IPS-NIHi7 (cell line): Measurements from ENCODE around the gene ARL17B.
A peak's percentile ranks its signal among the peaks of the same experiment; 100 is the strongest.
"Not testable (repeated sequence)": the region's sequence is repeated elsewhere in the genome, so short reads cannot be mapped to it uniquely, and the experiment has no call there.

Source experiments
- DNase-seq: peaks from one replicate; pipeline ENCODE4 v3.0.0; 2012; ENCODE audit warnings: mixed read lengths; ENCODE audit errors: extremely low spot score

ARL17B gene

DNA sequence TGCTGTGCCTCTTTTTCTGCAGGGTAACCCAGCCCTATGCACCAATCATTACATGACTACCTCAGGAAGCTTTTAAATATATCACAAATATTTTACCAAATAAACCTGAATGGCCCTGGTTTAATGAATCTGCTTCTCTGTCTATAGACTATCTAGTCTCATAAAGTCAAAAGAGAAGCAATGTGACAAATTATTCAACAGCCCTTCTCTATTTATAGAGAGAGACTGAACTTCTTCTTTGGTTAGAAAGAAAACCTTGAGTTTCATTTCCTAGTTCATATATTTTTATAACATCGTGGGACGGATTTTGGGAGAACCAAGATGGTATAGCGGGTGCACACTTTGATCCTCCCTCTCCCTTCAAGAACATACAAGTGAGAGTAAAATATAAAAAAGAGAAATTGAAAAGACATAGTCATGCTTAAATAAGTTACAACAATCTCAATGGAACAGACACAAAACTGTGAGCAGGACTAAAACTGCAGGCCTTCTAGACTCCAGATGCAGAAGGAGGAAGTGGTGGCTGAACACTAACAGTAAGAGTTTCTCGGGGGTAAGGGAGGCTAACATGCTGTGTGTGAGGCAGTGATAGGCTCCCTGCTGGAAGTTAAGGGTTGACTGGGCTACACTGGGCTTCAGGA lies 70.5 kb downstream of the ARL17B start:
- not testable (repeated sequence) for DNase-seq

DNA sequence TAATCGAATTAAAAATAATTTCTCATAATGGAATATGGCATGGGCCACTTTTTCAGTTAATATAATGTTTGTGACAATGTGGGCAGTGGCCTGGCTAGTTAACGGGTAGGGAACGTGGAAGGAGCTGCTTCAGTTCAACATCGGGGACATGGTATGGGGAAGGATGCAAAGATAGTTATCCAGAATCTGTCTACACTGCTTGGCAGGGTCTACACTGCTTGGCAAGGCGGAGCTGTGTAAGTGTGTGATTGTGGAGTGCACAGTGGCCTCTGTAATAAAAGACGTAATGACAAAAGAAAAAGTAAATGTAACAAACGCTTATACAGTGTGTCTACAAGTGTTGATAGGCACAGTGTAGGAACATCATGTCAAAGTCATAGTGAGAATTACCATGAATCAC lies 74.0 kb downstream of the ARL17B start:
- DNase-seq = not testable (repeated sequence)

DNA sequence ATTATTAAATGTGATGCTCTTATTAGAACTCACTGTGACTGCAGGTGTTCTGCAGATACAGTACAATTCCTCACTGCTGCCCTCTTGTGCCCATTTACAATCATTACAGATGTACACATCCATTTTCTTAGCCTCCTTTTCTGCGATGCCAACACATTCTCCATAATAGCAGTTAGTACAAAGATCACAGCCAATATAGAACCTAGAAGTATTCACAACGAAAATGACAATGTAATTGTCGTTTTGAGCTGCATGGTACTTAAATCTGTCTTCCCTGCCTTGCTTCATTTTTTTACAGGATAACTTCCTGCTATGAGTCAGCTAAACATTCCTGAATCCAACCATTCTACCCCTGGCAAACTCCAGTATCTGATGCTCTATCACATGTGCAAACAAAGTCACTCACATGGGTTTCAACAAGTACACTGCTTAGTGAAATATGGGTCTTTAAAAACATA lies 74.8 kb downstream of the ARL17B start:
- peak; percentile 67 for DNase-seq

DNA sequence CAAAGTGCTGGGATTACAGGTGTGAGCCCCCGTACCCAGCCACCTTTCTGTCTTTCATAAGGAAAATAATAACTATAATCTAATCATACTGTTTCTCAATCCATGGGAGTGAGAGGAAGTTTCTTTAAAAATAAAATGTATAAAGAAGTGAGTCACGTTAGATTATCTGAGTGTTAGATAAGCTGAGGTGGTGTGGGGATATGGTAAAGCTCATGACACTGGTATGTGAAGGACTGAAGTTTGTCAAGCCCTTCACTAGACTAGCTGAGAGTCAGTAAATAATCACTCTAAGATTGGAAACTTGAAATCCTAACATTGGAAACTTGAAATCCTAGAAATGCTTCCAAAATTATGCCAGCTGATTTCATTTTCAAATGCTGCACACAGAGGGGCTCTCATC lies 76.1 kb downstream of the ARL17B start:
- not testable (repeated sequence) for DNase-seq

DNA sequence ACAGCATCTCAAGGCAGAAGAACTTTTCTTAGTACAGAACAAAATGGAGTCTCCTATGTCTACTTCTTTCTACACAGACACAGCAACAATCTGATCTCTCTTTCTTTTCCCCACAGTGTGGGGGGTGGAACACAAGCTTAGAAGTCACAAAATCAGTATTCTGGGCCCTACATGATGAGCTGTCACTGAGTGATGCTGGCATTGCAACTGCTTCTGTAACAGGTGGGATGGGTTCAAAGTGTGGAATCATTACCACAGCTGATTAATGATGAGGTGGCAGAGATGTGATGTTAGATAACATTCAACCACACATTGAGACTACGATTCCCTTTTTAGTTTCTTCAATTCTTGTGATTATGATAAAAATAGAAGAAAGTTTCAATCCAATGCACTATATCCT lies 77.1 kb downstream of the ARL17B start:
- not testable (repeated sequence) for DNase-seq

DNA sequence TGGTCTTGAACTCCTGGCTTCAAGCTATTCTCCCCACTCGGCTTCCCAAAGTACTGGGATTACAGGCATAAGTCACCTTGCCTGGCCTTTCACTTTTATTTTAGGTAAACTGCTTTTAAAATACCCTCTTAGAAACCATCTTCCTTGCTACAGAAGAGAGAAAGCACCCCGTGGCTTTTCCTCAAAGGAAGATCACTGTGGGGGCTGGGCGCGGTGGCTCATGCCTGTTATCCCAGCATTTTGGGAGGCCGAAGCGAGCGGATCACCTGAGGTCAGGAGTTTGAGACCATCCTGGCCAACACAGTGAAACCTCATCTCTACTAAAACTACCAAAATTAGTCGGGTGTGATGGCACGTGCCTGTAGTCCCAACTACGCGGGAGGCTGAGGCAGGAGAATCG lies 78.9 kb downstream of the ARL17B start:
- DNase-seq = not testable (repeated sequence)

DNA sequence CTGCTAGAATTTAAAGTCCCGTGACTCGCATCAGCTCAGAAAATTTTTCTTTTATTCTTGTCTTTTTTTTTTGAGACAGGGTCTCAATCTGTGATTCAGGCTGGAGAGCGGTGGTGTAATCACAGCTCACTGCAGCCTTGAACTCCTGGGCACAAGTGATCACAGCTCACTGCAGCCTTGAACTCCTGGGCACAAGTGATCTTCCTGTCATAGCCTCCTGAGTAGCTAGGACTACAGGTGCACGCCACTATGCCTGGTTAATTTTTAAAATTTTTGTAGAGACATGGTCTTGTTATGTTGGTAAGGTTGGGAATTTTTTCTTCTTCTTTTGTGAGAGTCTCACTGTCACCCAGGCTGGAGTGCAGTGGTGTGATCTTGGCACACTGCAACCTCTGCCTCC lies 80.2 kb downstream of the ARL17B start:
- not testable (repeated sequence) for DNase-seq

DNA sequence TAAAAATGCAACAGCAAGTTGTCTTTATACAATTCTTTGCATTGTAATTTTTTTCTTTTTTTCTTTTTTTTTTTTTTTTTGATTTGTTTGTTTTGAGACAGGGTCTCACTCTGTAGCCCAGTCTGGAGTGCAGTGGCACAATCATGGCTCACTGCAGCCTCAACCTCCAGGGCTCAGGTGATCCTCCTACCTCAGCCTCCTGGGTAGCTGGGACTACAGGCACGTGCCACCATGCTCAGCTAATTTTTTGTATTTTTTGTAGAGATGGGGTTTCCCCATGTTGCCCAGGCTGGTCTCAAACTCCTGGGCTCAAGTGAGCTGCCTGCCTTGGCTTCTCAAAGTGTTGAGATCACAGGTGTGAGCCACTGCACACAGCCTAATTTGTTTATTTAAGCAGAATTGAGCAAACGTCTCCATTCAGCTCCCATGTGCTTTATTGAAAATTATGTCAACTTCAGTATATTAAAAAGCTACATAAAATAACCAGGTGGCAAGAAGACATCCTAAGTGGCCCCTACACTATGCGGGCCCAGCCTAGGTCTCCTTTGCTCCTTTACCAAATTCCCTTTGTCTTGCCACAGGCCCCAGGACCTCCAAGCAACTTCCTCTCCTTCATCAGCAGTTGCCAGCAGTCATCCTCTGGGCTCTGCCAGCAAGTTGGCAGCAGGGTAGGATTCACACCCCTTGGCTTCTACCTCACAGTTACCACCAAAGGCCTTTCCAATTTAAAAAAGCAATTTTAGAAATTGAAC lies 84.7 kb downstream of the ARL17B start:
- peak; percentile 45 for DNase-seq

DNA sequence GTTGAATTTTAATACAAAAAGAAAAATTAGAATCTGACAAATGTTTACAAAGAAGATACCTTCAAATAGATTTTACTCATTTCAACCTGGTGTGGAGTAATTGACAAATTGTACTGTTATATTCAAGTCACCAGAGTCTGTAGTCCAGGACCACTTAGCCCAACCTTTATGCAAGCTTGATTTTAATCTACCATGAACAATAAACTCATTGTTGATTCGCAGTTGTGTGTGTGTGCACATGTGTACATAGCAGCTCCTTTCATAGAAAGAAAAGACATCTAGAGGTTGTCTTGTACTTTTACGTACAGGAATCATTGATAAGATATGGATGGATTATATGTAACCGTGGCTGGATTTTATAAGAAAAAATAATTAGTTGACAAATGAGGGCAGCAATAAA lies 87.3 kb downstream of the ARL17B start:
- DNase-seq = no peak

DNA sequence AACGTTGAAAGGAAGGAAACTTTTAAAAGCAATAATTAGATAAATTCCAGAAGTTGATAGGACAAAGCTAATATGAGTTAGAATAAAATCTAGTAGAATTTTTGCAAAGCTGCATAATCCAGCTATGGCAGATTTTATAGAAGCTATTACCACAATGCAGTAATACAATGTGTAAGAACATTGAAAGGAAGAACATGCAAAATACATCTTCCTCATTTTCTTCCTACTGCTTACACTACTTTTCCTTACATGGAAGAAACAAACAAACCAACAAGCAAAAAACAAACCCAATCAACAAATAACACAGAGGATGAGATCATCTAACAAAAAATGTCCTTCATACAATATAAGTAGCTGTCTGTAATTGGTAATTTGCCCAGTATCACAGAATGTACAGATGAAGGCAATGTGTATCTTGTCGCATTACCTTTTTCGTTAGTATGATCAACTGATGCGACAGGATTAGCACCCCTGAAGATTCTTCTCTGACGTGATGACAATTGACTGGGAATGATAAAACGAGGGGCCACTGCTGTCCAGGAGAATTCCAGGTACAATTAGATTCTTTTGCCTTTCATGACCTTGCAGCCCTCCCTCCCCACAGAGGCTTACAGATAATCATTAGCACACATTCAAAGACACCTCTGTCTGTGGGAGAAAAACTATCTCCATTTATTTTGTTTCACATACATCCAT lies 87.9 kb downstream of the ARL17B start:
- DNase-seq = no peak

DNA sequence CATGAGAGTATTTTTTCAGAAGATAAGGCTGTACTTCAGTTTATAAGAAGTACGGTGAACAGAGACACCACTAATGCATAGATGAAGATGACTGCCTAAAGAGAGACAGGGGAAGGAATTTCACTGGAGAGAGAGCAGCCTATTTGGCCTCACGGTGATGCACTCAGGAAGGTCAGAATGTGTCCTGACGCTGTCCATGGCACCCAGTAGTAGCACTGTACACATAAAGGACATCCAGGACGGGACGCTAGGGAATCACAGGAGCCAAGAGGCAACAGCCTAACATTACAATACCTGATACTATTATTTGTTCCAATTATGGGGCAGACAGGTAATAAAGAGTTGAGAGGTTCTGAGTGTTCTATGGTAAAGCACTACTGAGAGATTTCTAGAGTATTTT lies 91.5 kb downstream of the ARL17B start:
- no peak for DNase-seq

DNA sequence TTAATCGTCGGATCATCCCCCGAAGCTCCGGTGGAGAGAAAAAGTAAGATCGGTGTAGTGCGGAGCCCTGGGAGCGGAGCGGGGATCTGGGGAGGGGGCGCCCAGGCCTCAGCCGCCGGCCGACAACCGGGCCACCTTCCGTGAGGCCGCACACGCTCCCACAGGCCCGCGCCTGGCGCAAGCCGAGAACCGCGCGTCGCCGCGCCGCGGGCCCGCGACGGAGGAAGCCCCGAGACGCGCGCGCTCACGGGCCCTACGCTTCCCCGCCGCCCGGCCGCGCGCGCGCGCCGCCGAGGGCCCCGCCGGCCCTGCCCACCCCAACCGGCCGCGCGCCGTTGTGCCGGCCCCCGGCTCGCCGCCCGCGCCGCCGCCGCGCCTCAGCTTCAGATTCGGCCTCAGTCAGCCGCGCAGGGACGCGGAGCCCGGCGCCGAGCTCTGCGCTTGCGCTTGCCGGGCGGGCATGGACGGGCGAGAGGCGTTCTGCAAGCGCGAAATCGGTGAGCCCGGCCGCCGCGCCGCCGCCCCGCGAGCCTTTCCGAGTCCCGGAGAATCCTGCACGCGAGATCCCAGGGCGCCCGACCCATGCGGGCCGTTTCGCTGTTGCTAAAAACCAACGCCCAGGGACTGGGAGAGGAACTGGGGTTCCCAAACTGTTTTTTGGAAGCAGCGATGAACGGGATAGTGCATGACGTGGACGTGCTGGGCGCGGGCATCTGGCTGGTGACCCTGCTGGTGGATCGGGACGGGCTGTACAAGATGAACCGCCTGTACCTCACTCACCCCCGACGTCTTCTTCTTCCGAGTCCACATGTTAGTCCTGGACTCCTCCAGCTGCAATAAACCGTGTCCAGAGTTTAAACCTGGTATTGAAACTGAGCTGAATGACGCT lies 94.7 kb downstream of the ARL17B start:
- peak; percentile 89 for DNase-seq

DNA sequence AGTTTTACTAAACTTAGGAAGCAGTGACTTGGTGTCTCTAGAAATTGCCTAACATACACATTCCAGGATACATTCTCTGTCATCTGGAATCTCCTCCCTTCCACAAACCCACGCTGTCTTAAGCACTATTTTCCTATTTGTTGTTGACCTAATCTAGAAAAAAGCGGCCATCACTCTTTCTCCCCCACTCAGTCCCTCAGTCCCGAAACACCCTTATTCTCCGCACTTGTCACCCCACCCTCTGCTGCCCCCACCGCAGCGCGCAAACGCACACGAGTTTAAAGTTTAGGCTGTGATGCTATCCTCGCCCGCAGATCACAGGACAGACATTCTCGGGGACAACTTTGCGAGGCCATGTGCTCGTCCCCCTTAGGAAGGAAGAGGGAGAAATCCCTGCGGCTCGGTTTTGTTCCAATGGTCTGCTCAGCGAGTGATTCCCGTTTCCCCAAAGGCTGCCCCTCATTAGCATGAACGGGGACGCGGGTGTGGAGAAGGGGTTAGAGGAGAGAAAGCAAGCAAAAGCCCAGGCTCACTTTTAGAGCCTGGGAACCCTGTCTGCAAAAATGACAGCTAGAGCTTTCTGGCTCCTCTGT lies 95.4 kb downstream of the ARL17B start:
- peak; percentile 48 for DNase-seq

DNA sequence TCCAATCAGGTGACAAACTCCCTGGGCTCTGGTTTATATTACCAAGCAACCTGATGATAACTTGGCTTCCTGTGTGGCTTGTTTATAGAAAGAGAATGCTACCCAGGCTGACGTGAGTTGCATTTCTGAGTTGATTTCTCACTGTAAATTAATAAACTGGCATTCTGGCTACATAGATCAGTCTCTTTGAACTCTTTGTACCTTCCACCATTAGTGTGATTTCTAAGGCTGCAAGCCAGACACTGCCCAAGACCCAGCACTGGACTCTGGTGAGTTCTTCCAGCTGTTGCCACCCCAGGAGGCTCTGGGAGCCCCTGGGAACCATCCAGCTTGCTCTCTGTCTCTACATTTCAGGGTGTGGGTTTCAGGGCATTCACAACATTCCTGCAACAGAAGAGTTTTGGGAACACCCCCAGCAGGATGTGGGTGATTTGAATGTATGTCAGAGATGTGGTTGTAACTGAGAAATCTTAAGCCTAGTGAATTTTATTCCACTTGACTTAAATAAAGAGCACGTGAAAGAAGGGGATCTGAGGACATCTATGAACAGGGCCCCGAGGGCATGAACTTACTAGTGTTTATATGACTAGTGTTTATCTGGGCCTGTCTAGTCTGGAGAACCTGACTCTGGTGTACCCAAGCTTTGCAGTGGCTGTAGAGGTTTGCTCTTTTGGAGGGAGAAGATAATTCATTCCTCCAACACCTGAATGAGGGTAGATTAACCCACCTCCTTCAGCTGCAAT lies 96.9 kb downstream of the ARL17B start:
- peak; percentile 25 for DNase-seq

DNA sequence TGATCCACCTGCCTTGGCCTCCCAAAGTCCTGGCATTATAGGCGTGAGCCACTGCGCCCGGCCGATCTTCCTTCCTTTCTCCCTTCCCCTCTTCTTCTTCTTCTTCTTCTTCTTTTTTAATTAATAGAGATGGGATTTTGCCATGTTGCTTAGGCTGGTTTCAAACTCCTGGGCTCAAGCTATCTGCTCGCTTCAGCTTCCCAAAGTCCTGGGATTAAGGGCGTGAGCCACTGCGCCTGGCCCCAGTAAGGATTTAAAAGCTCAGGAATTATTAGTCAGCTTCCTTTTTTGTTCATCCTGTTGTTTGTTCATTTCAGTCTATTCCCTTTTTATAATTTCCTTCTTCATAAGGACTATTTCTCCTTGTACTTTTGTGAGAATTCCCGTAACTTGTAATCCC lies 99.3 kb downstream of the ARL17B start:
- no peak for DNase-seq

DNA sequence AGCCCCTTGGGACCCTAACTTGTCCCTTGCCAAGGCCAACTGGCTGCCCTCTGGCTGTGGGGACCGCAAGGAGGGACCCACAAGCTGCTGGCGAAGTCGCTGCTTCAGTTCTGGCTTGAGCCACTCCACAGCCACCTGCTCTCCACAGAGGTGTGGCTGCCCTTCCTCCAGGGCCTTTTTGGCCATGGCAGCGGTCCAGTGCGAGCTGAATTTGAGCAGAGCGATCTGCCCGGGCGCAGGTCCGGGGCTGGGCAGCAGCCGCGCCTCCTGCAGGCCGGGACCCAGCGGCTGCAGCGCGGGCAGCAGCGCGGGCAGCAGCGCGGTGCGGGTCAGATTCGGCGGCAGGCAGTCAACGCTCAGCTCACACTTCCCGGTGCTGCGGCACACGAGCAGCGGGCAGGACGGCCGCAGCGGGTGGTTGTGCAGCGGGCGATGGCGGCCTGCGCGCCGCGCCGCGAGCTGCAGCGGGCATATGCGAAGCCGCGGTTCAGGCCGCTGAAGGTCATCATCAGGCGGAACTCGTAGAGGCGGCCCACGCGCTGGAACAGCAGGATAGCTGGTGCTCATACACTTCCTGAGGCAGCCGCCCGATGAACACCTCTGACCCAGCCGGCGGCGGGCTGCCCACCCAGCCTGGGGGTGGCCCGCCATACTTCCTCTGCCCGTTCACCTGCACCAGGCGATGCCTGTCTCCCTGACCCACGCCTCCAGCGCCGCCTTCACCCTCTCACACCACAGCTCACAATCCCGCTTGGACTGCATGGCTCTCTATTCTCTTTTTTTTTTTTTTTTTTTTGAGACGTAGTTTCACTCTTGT lies 101.5 kb downstream of the ARL17B start:
- not testable (repeated sequence) for DNase-seq

DNA sequence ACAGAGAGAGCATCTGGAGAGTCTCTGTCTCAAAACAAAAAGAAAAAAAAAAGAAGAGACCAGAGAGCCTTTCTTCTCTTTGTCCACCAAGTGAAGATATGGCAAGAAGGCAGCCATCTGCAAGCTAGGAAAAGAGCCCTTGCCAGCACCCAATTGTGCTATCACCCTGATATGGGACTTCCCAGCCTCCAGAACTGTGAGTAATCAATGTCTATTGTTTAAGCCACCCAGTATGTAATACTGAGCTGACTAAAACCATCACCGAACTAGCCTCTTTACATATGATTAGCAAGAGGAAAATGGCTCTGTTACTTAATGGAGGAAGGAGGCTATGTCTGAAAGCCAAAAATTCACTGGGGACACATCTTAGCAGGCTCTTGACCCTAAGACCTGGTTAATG lies 105.2 kb downstream of the ARL17B start:
- DNase-seq = not testable (repeated sequence)

DNA sequence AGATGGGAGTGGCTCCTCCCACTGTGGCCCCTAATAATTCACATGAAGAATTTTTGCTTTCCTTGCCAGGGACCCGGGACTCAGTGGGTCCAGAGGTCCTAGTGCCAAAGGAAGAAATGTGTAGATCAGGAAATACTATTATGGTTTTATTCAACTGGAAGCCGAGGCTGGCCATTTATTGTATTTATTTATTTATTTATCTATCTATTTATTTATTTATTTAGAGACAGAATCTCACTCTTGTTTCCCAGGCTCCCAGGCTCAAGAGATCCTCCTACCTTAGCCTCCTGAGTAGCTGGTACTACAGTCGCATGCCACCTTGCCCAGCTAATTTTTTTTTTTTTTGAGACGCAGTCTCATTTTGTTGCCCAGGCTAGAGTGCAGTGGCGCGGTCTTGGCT lies 107.4 kb downstream of the ARL17B start:
- not testable (repeated sequence) for DNase-seq

DNA sequence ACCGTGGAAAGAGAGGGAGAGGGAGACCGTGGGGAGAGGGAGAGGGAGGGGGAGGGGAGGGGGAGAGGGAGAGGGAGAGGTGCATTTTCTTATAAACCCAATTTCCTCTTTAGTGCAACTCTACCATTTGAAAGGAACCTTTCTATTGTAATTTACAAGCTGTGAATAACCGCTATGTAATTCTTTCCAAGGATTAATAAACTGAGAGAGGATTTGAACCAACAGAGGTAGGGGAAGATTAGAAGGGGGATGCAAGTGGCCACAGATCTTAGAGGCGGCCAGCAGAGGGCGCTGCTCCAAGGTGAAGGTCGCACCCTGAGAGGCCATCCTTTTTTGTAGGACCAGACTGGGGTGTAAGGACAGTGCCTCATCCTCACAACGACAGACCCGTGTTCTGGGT lies 107.8 kb downstream of the ARL17B start:
- peak; percentile 79 for DNase-seq

DNA sequence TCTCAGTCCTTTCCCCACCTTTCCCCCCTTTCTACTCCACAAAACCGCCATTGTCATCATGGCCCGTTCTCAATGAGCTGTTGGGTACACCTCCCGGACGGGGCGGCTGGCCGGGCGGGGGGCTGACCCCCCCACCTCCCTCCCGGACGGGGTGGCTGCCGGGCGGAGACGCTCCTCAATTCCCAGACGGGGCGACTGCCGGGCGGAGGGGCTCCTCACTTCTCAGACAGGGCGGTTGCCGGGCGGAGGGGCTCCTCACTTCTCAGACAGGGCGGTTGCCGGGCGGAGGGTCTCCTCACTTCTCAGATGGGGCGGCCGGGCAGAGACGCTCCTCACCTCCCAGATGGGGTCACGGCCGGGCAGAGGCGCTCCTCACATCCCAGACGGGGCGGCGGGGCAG lies 108.8 kb downstream of the ARL17B start:
- DNase-seq = not testable (repeated sequence)
